ENCODE results near the gene ZNF839.
"Not testable (repeated sequence)": the region's sequence is repeated elsewhere in the genome, so short reads cannot be mapped to it uniquely, and the experiment has no call there.

ZNF839 gene

GRCh38 chr14:102297436-102298170 lies 21.9 kb upstream of the ZNF839 start:
- Mint-ChIP-seq H3K4me3 (no peak overlapping the region), H3K4me1 (peaks cover 5% of the 10 kb centered on the region), H3K27ac (no peak overlapping the region), H3K9me3 (no peaks in the 10 kb centered on the region), H3K27me3 (no peaks in the 10 kb centered on the region)
- no peak for ATAC-seq
- DNase-seq: no peak

DNA sequence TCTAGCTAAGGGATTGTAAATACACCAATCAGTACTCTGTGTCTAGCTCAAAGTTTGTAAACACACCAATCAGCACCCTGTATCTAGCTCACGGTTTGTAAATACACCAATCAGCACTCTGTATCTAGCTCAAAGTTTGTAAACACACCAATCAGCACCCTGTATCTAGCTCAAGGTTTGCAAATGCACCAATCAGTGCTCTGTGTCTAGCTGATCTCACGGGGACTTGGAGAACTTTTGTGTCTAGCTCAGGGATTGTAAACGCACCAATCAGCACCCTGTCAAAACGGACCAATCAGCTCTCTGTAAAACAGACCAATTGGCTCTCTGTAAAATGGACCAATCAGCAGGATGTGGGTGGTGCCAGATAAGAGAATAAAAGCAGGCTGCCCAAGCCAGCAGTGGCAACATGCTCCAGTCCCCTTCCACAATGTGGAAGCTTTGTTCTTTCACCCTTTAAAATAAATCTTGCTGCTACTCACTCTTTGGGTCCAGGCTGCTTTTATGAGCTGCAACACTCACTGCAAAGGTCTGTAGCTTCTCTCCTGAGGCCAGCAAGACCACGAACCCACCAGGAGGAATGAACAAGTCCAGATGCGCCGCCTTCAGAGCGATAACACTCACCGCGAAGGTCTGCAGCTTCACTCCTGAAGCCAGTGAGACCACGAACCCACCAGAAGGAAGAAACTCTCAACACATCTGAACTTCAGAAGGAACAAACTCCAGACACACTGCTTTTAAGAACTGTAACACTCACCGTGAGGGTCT lies 21.1 kb upstream of the ZNF839 start:
- DNase-seq, H3K9me3 Mint-ChIP-seq, H3K4me1 Mint-ChIP-seq, H3K27ac Mint-ChIP-seq, ATAC-seq, H3K27me3 Mint-ChIP-seq: not testable (repeated sequence)
- peak overlapping the region in 1 of 2 donors; percentile 32 for H3K4me3 Mint-ChIP-seq

DNA sequence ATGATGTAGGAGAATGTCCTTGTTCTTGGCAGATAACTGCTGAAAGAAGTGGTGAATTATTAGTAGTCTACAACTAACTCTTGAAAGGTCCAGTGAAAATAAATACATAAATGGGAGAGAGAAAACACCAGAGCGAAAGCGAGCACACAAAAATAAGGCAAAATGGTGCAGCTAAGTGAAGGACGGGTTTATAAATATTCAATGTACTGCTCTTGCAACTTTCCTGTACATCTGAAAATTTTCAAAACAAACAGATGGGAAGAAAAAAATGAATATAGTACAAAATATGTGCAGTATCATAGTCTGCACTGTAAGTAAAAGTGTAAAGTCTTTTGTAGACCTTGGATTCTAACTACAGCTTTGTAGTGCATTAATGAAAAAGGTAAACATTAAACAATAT lies 15.9 kb upstream of the ZNF839 start:
- Mint-ChIP-seq H3K4me3 (peak overlapping the region in 1 of 2 donors; percentile 50), H3K9me3 (no peaks in the 10 kb centered on the region), H3K27ac (no peak overlapping the region), H3K4me1 (peaks cover 15% of the 10 kb centered on the region), H3K27me3 (no peaks in the 10 kb centered on the region)
- DNase-seq (no peak), ATAC-seq (no peak)

DNA sequence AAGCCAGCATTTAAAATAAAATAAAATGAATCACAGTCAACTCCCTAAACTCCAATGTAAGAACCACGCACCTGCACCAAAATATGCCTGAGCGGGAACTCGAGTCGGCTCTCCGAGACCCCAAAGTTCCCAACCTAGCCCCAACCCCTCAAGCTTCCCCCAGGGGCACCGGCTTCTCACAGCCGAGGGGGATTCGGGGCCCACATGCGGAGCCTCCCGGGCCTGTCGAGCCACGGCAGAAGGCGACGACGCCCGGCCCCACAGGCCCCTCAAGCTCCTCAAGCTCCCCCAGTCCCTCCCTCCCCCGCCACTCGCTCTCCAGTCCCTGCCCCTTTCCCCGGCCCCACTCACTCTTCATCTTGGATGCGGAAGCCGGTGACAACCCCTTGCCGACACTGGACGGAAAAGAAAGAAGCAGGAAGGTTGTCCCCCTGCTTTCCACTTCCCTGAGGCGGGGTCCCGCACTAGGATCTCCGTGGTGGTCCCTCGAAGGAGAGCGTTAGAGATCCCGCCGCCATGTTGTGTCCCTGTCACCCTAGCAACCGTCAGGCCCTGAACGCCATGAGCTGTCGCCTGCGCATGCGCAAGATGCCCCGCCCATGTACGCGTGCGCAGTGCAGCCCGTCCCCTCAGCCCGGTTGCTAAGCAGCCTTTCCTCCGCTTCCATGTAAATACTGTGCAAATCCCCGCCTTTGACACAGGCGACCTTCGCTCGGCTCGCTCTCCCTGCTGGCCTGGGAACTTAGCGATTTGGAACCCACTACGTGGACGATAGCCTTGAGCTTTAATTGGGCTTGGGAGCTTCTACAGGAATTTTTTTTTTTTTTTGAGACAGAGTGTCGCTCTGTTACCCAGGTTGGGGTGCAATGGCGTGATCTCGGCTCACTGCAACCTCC lies 14.7 kb upstream of the ZNF839 start, which contains the start of gene MOK:
Gene MOK (minus strand): TSS at position 554 of the 896 bp plus-strand sequence. CDS start 196 bp downstream, at position 358.
- no peaks in the 10 kb centered on the region for H3K9me3 Mint-ChIP-seq
- peaks cover 12% of the 10 kb centered on the region for H3K4me1 Mint-ChIP-seq
- H3K27me3 Mint-ChIP-seq: no peaks in the 10 kb centered on the region
- ATAC-seq (peak; percentile 99), DNase-seq (peak; percentile 97)
- peak within 1 kb of the TSS; percentile 96 to 99 for H3K27ac Mint-ChIP-seq
- H3K4me3 Mint-ChIP-seq: peak within 1 kb of the TSS; percentile 93 to 99

DNA sequence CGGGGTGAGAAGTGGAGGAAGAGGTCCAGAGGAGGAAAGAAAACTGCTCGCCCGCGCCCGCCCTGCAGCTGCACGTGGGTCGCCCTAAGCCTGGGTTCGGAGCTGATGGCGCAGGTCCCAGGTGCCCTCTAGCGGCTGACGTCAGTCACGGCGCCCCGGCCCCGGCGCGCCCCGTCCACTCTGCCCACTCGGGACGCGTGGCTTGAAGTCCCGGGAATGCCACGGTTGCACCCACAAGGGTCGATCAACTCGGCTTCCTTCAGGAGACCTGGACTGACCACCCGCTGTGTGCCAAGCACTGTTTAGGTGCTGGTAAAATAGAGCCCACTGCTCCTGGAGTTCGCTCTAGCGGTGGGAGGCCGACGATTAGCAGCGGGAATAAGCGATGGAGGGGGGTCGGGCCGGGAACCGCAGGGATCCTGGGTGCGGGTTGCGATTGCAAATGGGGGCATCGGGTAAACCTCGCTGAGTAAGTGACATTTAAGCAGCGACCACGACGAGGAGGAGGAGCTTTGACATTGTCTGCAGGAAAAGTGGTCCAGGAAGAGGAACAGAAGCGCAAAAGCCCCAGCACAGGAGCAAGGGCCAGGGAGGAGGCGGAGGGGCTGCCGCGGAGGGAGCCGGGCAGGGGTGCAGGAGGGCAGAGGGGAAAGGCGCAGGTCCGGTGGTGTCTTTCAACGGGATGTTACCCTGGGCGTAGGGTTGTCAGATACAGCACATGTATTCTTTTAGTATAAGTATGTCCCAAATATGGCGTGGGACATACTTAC lies 5.1 kb upstream of the ZNF839 start:
- Mint-ChIP-seq H3K4me3 (peak overlapping the region; percentile 82 to 92), H3K9me3 (no peaks in the 10 kb centered on the region), H3K27me3 (no peaks in the 10 kb centered on the region), H3K4me1 (peaks cover 50% of the 10 kb centered on the region), H3K27ac (peak overlapping the region in 1 of 2 donors; percentile 89)
- DNase-seq (peak; percentile 77 to 81), ATAC-seq (peak; percentile 70)

DNA sequence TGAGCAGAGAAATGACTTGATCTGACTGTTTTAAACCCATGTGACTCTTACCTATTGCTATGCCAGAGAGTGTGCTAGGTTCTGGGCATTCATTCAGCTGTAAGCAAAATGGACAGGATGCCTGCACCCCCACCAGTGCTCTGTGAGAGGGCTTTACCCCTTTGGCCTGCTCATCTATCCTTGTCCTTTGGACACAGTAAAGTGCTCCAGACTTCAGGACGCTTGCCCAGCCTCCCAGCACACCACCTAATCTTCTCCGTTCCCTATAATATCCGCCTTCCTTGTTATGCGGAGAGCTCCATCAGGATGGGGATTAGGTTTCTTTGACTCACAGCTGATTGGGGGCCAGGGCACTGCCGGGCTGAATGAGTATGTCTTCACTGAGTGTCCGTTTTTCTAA lies 4.4 kb upstream of the ZNF839 start:
- Mint-ChIP-seq H3K9me3 (no peaks in the 10 kb centered on the region), H3K27me3 (no peaks in the 10 kb centered on the region), H3K27ac (peak overlapping the region in 1 of 2 donors; percentile 27), H3K4me3 (peak overlapping the region; percentile 82 to 92), H3K4me1 (peaks cover 51% of the 10 kb centered on the region)
- no peak for ATAC-seq
- no peak for DNase-seq

DNA sequence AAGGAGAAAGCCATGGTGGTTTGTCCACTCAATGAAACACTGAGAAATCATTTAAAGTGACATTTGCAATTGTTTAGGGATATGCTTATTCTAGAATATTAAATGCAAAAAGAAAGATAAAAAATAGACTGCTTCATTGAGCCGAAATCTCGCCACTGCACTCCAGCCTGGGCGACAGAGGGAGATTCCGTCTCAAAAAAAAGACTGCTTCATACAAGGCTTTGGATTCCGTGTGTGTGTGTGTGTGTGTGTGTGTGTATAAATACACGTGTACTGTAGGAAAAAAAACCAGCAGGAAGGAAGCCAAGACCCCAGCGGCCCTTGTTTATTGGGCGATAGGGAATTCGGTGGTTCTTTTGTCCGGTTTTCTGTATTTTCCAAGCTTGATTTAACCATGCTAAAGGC lies 3.2 kb upstream of the ZNF839 start:
- H3K4me1 Mint-ChIP-seq: peaks cover 63% of the 10 kb centered on the region
- H3K27me3 Mint-ChIP-seq: no peaks in the 10 kb centered on the region
- no peaks in the 10 kb centered on the region for H3K9me3 Mint-ChIP-seq
- ATAC-seq: no peak
- H3K27ac Mint-ChIP-seq: peak overlapping the region in 1 of 2 donors; percentile 100
- H3K4me3 Mint-ChIP-seq: peak overlapping the region; percentile 91 to 99
- DNase-seq: peak in 1 of 2 donors; percentile 32

GRCh38 chr14:102316743-102317563 lies 2.6 kb upstream of the ZNF839 start:
- peaks cover 69% of the 10 kb centered on the region for H3K4me1 Mint-ChIP-seq
- H3K27me3 Mint-ChIP-seq: no peaks in the 10 kb centered on the region
- DNase-seq (peak; percentile 93 to 99), ATAC-seq (peak; percentile 76)
- peak overlapping the region; percentile 89 to 100 for H3K27ac Mint-ChIP-seq
- no peaks in the 10 kb centered on the region for H3K9me3 Mint-ChIP-seq
- peak overlapping the region; percentile 91 to 99 for H3K4me3 Mint-ChIP-seq

- H3K4me1 Mint-ChIP-seq: peaks cover 74% of the 10 kb centered on the region
- peak in 1 of 2 donors; percentile 62 for DNase-seq
- ATAC-seq: peak; percentile 19
- H3K9me3 Mint-ChIP-seq: no peaks in the 10 kb centered on the region
- no peaks in the 10 kb centered on the region for H3K27me3 Mint-ChIP-seq
- H3K4me3 Mint-ChIP-seq: peak overlapping the region; percentile 91 to 99
- peak overlapping the region; percentile 40 to 100 for H3K27ac Mint-ChIP-seq
Measured at GRCh38 chr14:102317564-102318248, 1.8 kb upstream of the ZNF839 start.

DNA sequence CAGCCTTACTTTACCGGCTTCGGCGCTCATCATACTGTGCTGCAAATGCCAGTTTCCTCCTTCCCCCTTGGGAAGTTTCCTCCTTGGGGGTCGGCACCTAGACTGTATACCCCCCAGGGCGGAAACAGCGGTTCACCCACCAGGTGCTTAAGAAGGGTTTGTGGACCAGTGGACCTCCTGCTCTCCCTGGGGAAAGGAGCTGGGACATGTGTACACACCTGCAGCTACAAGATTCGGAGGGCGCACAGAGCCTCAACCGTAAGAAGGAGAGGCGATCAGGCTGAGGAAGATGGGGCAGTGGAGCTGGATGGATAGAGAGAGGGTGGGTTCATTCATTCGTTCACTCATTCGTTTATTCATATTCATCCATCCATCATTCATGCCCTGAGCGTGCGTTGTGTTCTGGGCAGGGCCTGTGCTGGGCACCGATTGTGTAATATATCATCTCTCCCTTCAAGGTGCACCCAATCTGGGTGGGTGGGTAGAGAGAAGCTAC lies 717 bp upstream of the ZNF839 start:
- H3K4me1 Mint-ChIP-seq: peaks cover 73% of the 10 kb centered on the region
- no peaks in the 10 kb centered on the region for H3K9me3 Mint-ChIP-seq
- ATAC-seq: peak; percentile 5
- H3K27me3 Mint-ChIP-seq: no peaks in the 10 kb centered on the region
- H3K27ac Mint-ChIP-seq: peak overlapping the region; percentile 94 to 97
- DNase-seq: no peak
- peak overlapping the region; percentile 96 to 99 for H3K4me3 Mint-ChIP-seq

DNA sequence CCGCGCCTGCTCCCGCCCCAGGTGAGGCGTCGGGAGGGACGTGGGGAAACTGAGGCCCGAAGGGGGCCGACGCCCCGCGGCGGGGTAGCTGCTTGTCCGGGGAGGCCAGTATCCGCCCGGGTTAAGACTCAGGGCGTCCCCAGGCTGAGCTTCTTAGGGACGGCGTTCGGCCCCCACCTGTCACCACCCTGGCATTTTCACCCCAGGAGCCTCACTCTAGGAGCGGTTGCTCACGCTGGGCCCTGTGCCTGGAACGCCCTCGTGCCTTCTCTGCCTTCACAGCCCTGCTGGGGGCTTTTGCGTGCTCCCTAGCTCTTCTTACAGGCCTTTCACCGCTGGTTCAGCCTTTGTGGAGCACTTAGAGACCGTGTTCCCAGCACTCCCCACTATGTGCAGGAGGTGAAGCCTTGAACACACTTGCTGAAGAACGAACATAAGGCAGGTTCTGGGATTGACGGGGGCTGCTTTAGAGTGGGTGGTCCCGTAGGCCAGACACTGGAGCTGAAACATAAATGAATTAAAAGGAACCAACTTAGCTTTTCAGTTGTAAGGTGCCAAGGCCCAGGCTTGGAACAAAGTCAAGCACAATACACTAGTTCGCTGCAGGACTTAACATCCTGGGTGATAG lies 601 bp downstream of the ZNF839 start:
- no peaks in the 10 kb centered on the region for H3K9me3 Mint-ChIP-seq
- H3K27me3 Mint-ChIP-seq: no peaks in the 10 kb centered on the region
- peak overlapping the region; percentile 92 to 95 for H3K4me3 Mint-ChIP-seq
- H3K27ac Mint-ChIP-seq: peak overlapping the region; percentile 96 to 98
- ATAC-seq (peak; percentile 38), DNase-seq (peak; percentile 43 to 48)
- peaks cover 60% of the 10 kb centered on the region for H3K4me1 Mint-ChIP-seq

DNA sequence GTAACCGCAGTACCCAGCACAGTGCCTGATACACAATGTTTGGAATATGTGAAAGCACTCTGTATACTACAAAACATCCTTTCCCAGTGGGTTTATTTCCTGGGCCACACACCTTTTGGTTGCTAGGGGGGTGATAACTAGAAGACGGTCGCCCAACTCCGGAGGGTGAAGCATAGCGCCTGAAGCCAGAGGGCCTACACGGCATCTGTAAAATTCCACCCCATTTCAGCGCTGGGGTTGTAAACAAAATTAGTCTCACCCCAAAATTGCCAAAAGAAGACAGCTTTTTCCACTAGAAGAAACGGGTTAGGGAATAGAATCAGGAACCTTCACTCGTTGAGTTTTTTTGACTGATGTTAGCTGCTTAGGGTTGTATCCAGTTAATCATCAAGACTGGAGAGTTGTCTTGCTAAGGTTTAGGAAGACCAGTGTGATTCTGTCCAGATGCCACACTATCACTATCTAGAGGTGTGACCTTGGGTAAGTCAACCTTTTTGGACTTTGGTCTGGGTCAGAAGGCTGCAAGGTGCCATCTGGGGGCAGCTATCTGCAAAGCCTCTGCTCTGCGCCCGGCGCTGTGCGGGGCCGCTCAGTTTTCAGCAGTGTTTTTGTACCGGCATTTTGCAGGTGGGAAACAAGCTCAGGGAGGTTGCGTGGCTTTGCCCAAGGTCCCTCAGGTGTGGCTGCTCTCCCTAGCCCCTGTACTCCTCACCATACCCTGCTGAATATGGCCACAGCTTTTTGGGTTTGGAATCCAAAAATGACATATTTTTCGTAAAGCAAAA lies 1.3 kb downstream of the ZNF839 start:
- Mint-ChIP-seq H3K4me3 (peak overlapping the region; percentile 92 to 95), H3K9me3 (no peaks in the 10 kb centered on the region), H3K27ac (peak overlapping the region in 1 of 2 donors; percentile 98), H3K4me1 (peaks cover 56% of the 10 kb centered on the region), H3K27me3 (no peaks in the 10 kb centered on the region)
- DNase-seq (no peak), ATAC-seq (no peak)

All from stimulated activated naive CD8-positive, alpha-beta T cell treated with anti-CD3 and anti-CD28 coated beads, Interleukin-15, amount 100 ng/mL, for 72 hours (primary cell).